ENCODE results near the gene GABRR1.

Gene GABRR1

GRCh38 chr6:89200706-89201215 is 16.4 kb downstream of the GABRR1 start:
- Histone ChIP-seq H3K4me1 (ENCODE audit: control insufficient read depth in 5 of 5, insufficient read depth in 5 of 5, low read length in 5 of 5) (no peaks in the 10 kb centered on the region), H3K27me3 (ENCODE audit: control insufficient read depth in 5 of 5, insufficient read depth in 4 of 5, low read length in 5 of 5) (no peaks in the 10 kb centered on the region), H3K36me3 (ENCODE audit: control insufficient read depth in 5 of 5, insufficient read depth in 5 of 5, low read length in 5 of 5) (no peaks in the 10 kb centered on the region), H3K4me3 (ENCODE audit: low read depth in 1 of 5, low read length in 5 of 5) (no peak overlapping the region), H3K9ac (ENCODE audit: low read length in 5 of 5) (no peak overlapping the region), H3K27ac (ENCODE audit: low read depth, low read length) (no peak overlapping the region), H3K9me3 (ENCODE audit: control insufficient read depth in 5 of 5, low read length in 5 of 5) (peaks cover 0 to 2% (median 0%) of the 10 kb centered on the region in 5 donors)

- Histone ChIP-seq H3K36me3 (ENCODE audit: control insufficient read depth in 5 of 5, insufficient read depth in 5 of 5, low read length in 5 of 5) (no peaks in the 10 kb centered on the region), H3K4me3 (ENCODE audit: low read depth in 1 of 5, low read length in 5 of 5) (no peak overlapping the region), H3K9ac (ENCODE audit: low read length in 5 of 5) (no peak overlapping the region), H3K9me3 (ENCODE audit: control insufficient read depth in 5 of 5, low read length in 5 of 5) (peaks cover 3 to 12% (median 5%) of the 10 kb centered on the region in 5 donors), H3K4me1 (ENCODE audit: control insufficient read depth in 5 of 5, insufficient read depth in 5 of 5, low read length in 5 of 5) (no peaks in the 10 kb centered on the region), H3K27ac (ENCODE audit: low read depth, low read length) (no peak overlapping the region), H3K27me3 (ENCODE audit: control insufficient read depth in 5 of 5, insufficient read depth in 4 of 5, low read length in 5 of 5) (no peaks in the 10 kb centered on the region)
Observed at GRCh38 chr6:89199579-89199978, 17.6 kb downstream of the GABRR1 start.

DNA sequence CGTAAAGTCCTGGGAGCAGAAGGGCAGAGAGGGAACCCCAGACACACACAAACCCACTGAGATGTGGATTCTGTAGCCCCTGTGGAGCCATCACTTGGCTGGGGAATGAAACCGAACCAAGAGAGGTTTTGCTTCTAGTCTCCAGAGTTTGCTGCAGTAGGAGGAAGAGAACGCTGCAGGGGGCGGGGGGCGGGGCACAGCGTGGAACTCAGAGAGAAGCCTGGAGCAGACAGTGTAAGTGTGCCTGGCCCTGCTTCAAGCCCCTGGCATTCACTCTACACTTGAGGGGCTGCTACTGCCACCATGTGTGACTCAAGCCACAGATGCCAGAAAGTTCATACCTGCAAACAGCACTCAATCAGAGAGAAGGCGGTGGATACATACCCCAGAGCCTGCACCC is 18.9 kb downstream of the GABRR1 start:
- Histone ChIP-seq H3K27ac (ENCODE audit: low read depth, low read length) (no peak overlapping the region), H3K27me3 (ENCODE audit: control insufficient read depth in 5 of 5, insufficient read depth in 4 of 5, low read length in 5 of 5) (no peaks in the 10 kb centered on the region), H3K9me3 (ENCODE audit: control insufficient read depth in 5 of 5, low read length in 5 of 5) (peaks cover 3 to 19% (median 14%) of the 10 kb centered on the region in 5 donors), H3K9ac (ENCODE audit: low read length in 5 of 5) (no peak overlapping the region), H3K36me3 (ENCODE audit: control insufficient read depth in 5 of 5, insufficient read depth in 5 of 5, low read length in 5 of 5) (no peaks in the 10 kb centered on the region), H3K4me1 (ENCODE audit: control insufficient read depth in 5 of 5, insufficient read depth in 5 of 5, low read length in 5 of 5) (no peaks in the 10 kb centered on the region), H3K4me3 (ENCODE audit: low read depth in 1 of 5, low read length in 5 of 5) (no peak overlapping the region)

- peaks cover 3 to 19% (median 14%) of the 10 kb centered on the region in 5 donors for H3K9me3 ChIP-seq (ENCODE audit: control insufficient read depth in 5 of 5, low read length in 5 of 5)
- no peaks in the 10 kb centered on the region for H3K4me1 ChIP-seq (ENCODE audit: control insufficient read depth in 5 of 5, insufficient read depth in 5 of 5, low read length in 5 of 5)
- H3K27me3 ChIP-seq (ENCODE audit: control insufficient read depth in 5 of 5, insufficient read depth in 4 of 5, low read length in 5 of 5), result no peaks in the 10 kb centered on the region
- H3K9ac ChIP-seq (ENCODE audit: low read length in 5 of 5), result no peak overlapping the region
- H3K27ac ChIP-seq (ENCODE audit: low read depth, low read length), result no peak overlapping the region
- no peaks in the 10 kb centered on the region for H3K36me3 ChIP-seq (ENCODE audit: control insufficient read depth in 5 of 5, insufficient read depth in 5 of 5, low read length in 5 of 5)
- H3K4me3 ChIP-seq (ENCODE audit: low read depth in 1 of 5, low read length in 5 of 5), result no peak overlapping the region
Observed at GRCh38 chr6:89197141-89197540, 20.0 kb downstream of the GABRR1 start.

GRCh38 chr6:89194559-89194958 is 22.6 kb downstream of the GABRR1 start:
- Histone ChIP-seq H3K36me3 (ENCODE audit: control insufficient read depth in 5 of 5, insufficient read depth in 5 of 5, low read length in 5 of 5) (no peaks in the 10 kb centered on the region), H3K27ac (ENCODE audit: low read depth, low read length) (no peak overlapping the region), H3K9ac (ENCODE audit: low read length in 5 of 5) (no peak overlapping the region), H3K27me3 (ENCODE audit: control insufficient read depth in 5 of 5, insufficient read depth in 4 of 5, low read length in 5 of 5) (peaks cover 0 to 3% (median 0%) of the 10 kb centered on the region in 5 donors), H3K4me1 (ENCODE audit: control insufficient read depth in 5 of 5, insufficient read depth in 5 of 5, low read length in 5 of 5) (no peaks in the 10 kb centered on the region), H3K4me3 (ENCODE audit: low read depth in 1 of 5, low read length in 5 of 5) (no peak overlapping the region), H3K9me3 (ENCODE audit: control insufficient read depth in 5 of 5, low read length in 5 of 5) (peaks cover 3 to 19% (median 14%) of the 10 kb centered on the region in 5 donors)

GRCh38 chr6:89190741-89191140 is 26.4 kb downstream of the GABRR1 start:
- H3K27me3 ChIP-seq (ENCODE audit: control insufficient read depth in 5 of 5, insufficient read depth in 4 of 5, low read length in 5 of 5), result peaks cover 0 to 3% (median 0%) of the 10 kb centered on the region in 5 donors

GRCh38 chr6:89187504-89187903 is 29.7 kb downstream of the GABRR1 start:
- Histone ChIP-seq H3K36me3 (ENCODE audit: control insufficient read depth in 5 of 5, insufficient read depth in 5 of 5, low read length in 5 of 5) (no peaks in the 10 kb centered on the region), H3K4me1 (ENCODE audit: control insufficient read depth in 5 of 5, insufficient read depth in 5 of 5, low read length in 5 of 5) (peaks cover 0 to 4% (median 0%) of the 10 kb centered on the region in 5 donors), H3K4me3 (ENCODE audit: low read depth in 1 of 5, low read length in 5 of 5) (no peak overlapping the region), H3K27me3 (ENCODE audit: control insufficient read depth in 5 of 5, insufficient read depth in 4 of 5, low read length in 5 of 5) (peaks cover 0 to 3% (median 0%) of the 10 kb centered on the region in 5 donors), H3K9me3 (ENCODE audit: control insufficient read depth in 5 of 5, low read length in 5 of 5) (no peaks in the 10 kb centered on the region), H3K9ac (ENCODE audit: low read length in 5 of 5) (no peak overlapping the region), H3K27ac (ENCODE audit: low read depth, low read length) (no peak overlapping the region)

More at GRCh38 chr6:89190741-89191140, 26.4 kb downstream of the GABRR1 start:
- no peak overlapping the region for H3K27ac ChIP-seq (ENCODE audit: low read depth, low read length)
- no peaks in the 10 kb centered on the region for H3K4me1 ChIP-seq (ENCODE audit: control insufficient read depth in 5 of 5, insufficient read depth in 5 of 5, low read length in 5 of 5)
- no peak overlapping the region for H3K9ac ChIP-seq (ENCODE audit: low read length in 5 of 5)
- no peaks in the 10 kb centered on the region for H3K36me3 ChIP-seq (ENCODE audit: control insufficient read depth in 5 of 5, insufficient read depth in 5 of 5, low read length in 5 of 5)
- peaks cover 3 to 18% (median 14%) of the 10 kb centered on the region in 5 donors for H3K9me3 ChIP-seq (ENCODE audit: control insufficient read depth in 5 of 5, low read length in 5 of 5)
- no peak overlapping the region for H3K4me3 ChIP-seq (ENCODE audit: low read depth in 1 of 5, low read length in 5 of 5)

DNA sequence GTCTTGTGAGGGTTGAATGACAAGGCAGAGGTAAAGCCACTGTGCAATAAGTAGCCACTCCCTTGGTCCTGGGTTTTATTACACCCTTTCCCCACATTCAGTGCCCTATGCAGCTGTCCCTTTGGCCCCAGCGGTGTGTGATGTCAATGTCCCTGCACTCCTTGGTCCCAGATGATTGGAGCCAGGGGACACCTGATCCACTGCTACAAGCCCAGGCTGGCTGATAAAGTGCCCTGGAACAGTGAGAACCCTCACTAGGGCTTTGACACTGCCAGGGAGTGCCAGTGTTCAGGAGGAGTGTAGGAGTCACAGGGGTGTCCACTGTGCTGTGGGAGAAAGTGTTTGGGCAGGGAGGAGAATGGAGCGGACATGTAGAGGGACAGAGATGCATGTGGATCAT is 30.4 kb downstream of the GABRR1 start:
- Histone ChIP-seq H3K9me3 (ENCODE audit: control insufficient read depth in 5 of 5, low read length in 5 of 5) (no peaks in the 10 kb centered on the region), H3K27ac (ENCODE audit: low read depth, low read length) (no peak overlapping the region), H3K27me3 (ENCODE audit: control insufficient read depth in 5 of 5, insufficient read depth in 4 of 5, low read length in 5 of 5) (peaks cover 0 to 3% (median 0%) of the 10 kb centered on the region in 5 donors), H3K36me3 (ENCODE audit: control insufficient read depth in 5 of 5, insufficient read depth in 5 of 5, low read length in 5 of 5) (no peaks in the 10 kb centered on the region), H3K9ac (ENCODE audit: low read length in 5 of 5) (no peak overlapping the region), H3K4me1 (ENCODE audit: control insufficient read depth in 5 of 5, insufficient read depth in 5 of 5, low read length in 5 of 5) (peaks cover 0 to 4% (median 0%) of the 10 kb centered on the region in 5 donors), H3K4me3 (ENCODE audit: low read depth in 1 of 5, low read length in 5 of 5) (no peak overlapping the region)

DNA sequence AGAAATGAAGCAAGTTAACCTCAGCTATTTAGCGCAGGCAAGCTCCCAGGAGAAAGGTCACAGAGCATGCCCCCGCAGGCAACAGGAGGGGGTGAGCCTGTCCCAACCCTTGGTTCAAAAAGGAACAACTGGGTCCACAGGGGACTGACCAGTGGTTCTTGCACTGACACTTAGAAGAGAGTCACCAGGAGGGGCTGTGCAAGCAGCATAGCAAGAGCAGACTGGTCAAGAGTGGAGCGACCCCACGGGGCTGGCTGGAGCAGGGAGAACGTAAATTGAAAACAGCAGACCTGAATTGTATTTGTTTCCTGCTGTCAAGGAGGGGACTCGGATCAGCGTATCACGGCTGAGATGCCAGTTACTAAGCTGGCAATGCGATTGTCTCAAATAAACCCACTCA is 32.8 kb downstream of the GABRR1 start:
- H3K9ac ChIP-seq (ENCODE audit: low read length in 5 of 5), result no peak overlapping the region
- H3K36me3 ChIP-seq (ENCODE audit: control insufficient read depth in 5 of 5, insufficient read depth in 5 of 5, low read length in 5 of 5), result no peaks in the 10 kb centered on the region
- no peak overlapping the region for H3K27ac ChIP-seq (ENCODE audit: low read depth, low read length)
- H3K4me3 ChIP-seq (ENCODE audit: low read depth in 1 of 5, low read length in 5 of 5), result no peak overlapping the region
- peaks cover 0 to 10% (median 7%) of the 10 kb centered on the region in 5 donors for H3K4me1 ChIP-seq (ENCODE audit: control insufficient read depth in 5 of 5, insufficient read depth in 5 of 5, low read length in 5 of 5)
- H3K9me3 ChIP-seq (ENCODE audit: control insufficient read depth in 5 of 5, low read length in 5 of 5), result no peaks in the 10 kb centered on the region
- no peaks in the 10 kb centered on the region for H3K27me3 ChIP-seq (ENCODE audit: control insufficient read depth in 5 of 5, insufficient read depth in 4 of 5, low read length in 5 of 5)

GRCh38 chr6:89183294-89183693 is 33.9 kb downstream of the GABRR1 start:
- H3K36me3 ChIP-seq (ENCODE audit: control insufficient read depth in 5 of 5, insufficient read depth in 5 of 5, low read length in 5 of 5), result no peaks in the 10 kb centered on the region
- no peak overlapping the region for H3K9ac ChIP-seq (ENCODE audit: low read length in 5 of 5)

More at GRCh38 chr6:89183294-89183693, 33.9 kb downstream of the GABRR1 start:
- Histone ChIP-seq H3K9me3 (ENCODE audit: control insufficient read depth in 5 of 5, low read length in 5 of 5) (no peaks in the 10 kb centered on the region), H3K27ac (ENCODE audit: low read depth, low read length) (no peak overlapping the region), H3K27me3 (ENCODE audit: control insufficient read depth in 5 of 5, insufficient read depth in 4 of 5, low read length in 5 of 5) (no peaks in the 10 kb centered on the region), H3K4me1 (ENCODE audit: control insufficient read depth in 5 of 5, insufficient read depth in 5 of 5, low read length in 5 of 5) (peaks cover under 1 to 10% (median 7%) of the 10 kb centered on the region in 5 donors), H3K4me3 (ENCODE audit: low read depth in 1 of 5, low read length in 5 of 5) (no peak overlapping the region)

All from subcutaneous abdominal adipose tissue (tissue), 5 donors.